Activated CD8-positive, alpha-beta T cell treated with anti-CD3 and anti-CD28 coated beads for 36 hours (primary cell): Measurements from ENCODE around the gene USP15. TPM values are rescaled to one million over a fixed set of nuclear protein-coding genes. Genes with fewer than 3 reads are reported as not detected.

Experiments
- ATAC-seq: fragments of 200-7000 bp; cut with Tn5 transposase; one replicate; pipeline ENCODE4 v1.10.0; 2021; ENCODE audit warnings: mild to moderate bottlenecking, moderate library complexity
- CTCF ChIA-PET: fragments of 350-600 bp; sonication (Branson Sonifier 250); formaldehyde crosslinking; loops from one replicate; lab custom pipeline; 2021; ENCODE audit warnings: antibody characterized with exemption; lab: Charles Lee
- POLR2A ChIA-PET: fragments of 350-600 bp; sonication (Branson Sonifier 250); formaldehyde crosslinking; loops from one replicate; lab custom pipeline; 2021; ENCODE audit warnings: antibody characterized with exemption; lab: Charles Lee
- DNase-seq: peaks from one replicate; pipeline ENCODE4 v3.0.0-alpha.2; 2020
- H3K27ac Mint-ChIP-seq: one replicate; pipeline ENCODE4 v1.8.0; 2021; ENCODE audit warnings: mild to moderate bottlenecking, mixed read lengths
- H3K27me3 Mint-ChIP-seq: one replicate; pipeline ENCODE4 v1.8.0; 2021; ENCODE audit warnings: mixed read lengths
- H3K36me3 Mint-ChIP-seq: one replicate; pipeline ENCODE4 v1.8.0; 2021; ENCODE audit warnings: low read depth, mixed read lengths
- H3K4me1 Mint-ChIP-seq: one replicate; pipeline ENCODE4 v1.8.0; 2021; ENCODE audit warnings: low read depth, mixed read lengths
- H3K4me3 Mint-ChIP-seq: one replicate; pipeline ENCODE4 v1.8.0; 2021; ENCODE audit warnings: mild to moderate bottlenecking, moderate library complexity, mixed read lengths
- H3K9me3 Mint-ChIP-seq: one replicate; pipeline ENCODE4 v1.8.0; 2021; ENCODE audit warnings: mixed read lengths
- CTCF ChIP-seq: fragments of 200-600 bp; IDR thresholded peaks from one replicate; pipeline ENCODE4 v1.8.0; 2022; ENCODE audit warnings: antibody characterized with exemption, mild to moderate bottlenecking
- intact Hi-C: fragments of 100-400 bp; cut with micrococcal nuclease; formaldehyde crosslinking; loops from one replicate; pipeline ENCODE4 v1.10.0; 2022
- total RNA-seq, 2 experiments: library from RNA; stranded (reverse); gene quantifications; one replicate each; pipeline ENCODE4 v1.2.3, GENCODE V29; 2021

USP15 gene
- total RNA-seq, 2 experiments from 2014 or later = 112 to 118 TPM

- CTCF ChIA-PET = no interaction called here
- no peak for TF ChIP-seq CTCF
- no peak for ATAC-seq
- intact Hi-C loops = no loop called here
- Mint-ChIP-seq H3K4me3 (no peak overlapping the region), H3K36me3 (peaks cover 6% of the 10 kb centered on the region), H3K9me3 (no peaks in the 10 kb centered on the region), H3K4me1 (peaks cover 21% of the 10 kb centered on the region), H3K27me3 (no peaks in the 10 kb centered on the region), H3K27ac (no peak overlapping the region)
- POLR2A ChIA-PET = no interaction called here
- DNase-seq = no peak
Measured at GRCh38 chr12:62249419-62249818, 10.8 kb upstream of the USP15 start.

- no peaks in the 10 kb centered on the region for H3K9me3 Mint-ChIP-seq
- DNase-seq (no peak), ATAC-seq (peak; percentile 74)
- H3K27me3 Mint-ChIP-seq = no peaks in the 10 kb centered on the region
- no peak overlapping the region for H3K4me3 Mint-ChIP-seq
- H3K36me3 Mint-ChIP-seq = peaks cover 6% of the 10 kb centered on the region
- H3K4me1 Mint-ChIP-seq = peaks cover 21% of the 10 kb centered on the region
- TF ChIP-seq CTCF = no peak
- intact Hi-C loops = no loop called here
- POLR2A ChIA-PET = interaction anchor here (0.8 to 1.8 kb wide), 2 partner anchors 9 to 54 kb away, joined by 3 to 10 read pairs; partner anchors contain the start of gene USP15
- CTCF ChIA-PET = interaction anchor here (0.8 to 1.7 kb wide), 4 partner anchors 9 to 184 kb away, joined by 3 to 9 read pairs (median 3); partner anchors contain the start of gene USP15
- peak overlapping the region; percentile 86 for H3K27ac Mint-ChIP-seq
Measured at GRCh38 chr12:62250671-62251608, 9.3 kb upstream of the USP15 start.

GRCh38 chr12:62251609-62251958 is 8.6 kb upstream of the USP15 start:
- ChIA-PET POLR2A (interaction anchor here (1.8 kb wide), 1 partner anchor 8 kb away, joined by 10 read pairs; the partner anchor contains the start of gene USP15), CTCF (interaction anchor here (1.1 to 1.7 kb wide), 3 partner anchors 8 to 184 kb away, joined by 3 to 9 read pairs (median 3); partner anchors contain the start of gene USP15)
- DNase-seq = no peak
- ATAC-seq = peak; percentile 22
- Mint-ChIP-seq H3K9me3 (no peaks in the 10 kb centered on the region), H3K4me1 (peaks cover 27% of the 10 kb centered on the region), H3K36me3 (peaks cover 5% of the 10 kb centered on the region), H3K4me3 (no peak overlapping the region), H3K27ac (peak overlapping the region; percentile 86), H3K27me3 (no peaks in the 10 kb centered on the region)
- intact Hi-C loops = no loop called here
- TF ChIP-seq CTCF = no peak

- TF ChIP-seq CTCF = no peak
- Mint-ChIP-seq H3K27ac (no peak overlapping the region), H3K27me3 (no peaks in the 10 kb centered on the region), H3K36me3 (peaks cover 5% of the 10 kb centered on the region), H3K4me3 (no peak overlapping the region), H3K9me3 (no peaks in the 10 kb centered on the region), H3K4me1 (peaks cover 37% of the 10 kb centered on the region)
- CTCF ChIA-PET = no interaction called here
- POLR2A ChIA-PET = no interaction called here
- DNase-seq (no peak), ATAC-seq (no peak)
- intact Hi-C loops = no loop called here
Measured at GRCh38 chr12:62252576-62252975, 7.6 kb upstream of the USP15 start.

- Mint-ChIP-seq H3K4me3 (no peak overlapping the region), H3K9me3 (no peaks in the 10 kb centered on the region)
- ATAC-seq = no peak
Measured at GRCh38 chr12:62254967-62255366, 5.2 kb upstream of the USP15 start.

More at GRCh38 chr12:62254967-62255366, 5.2 kb upstream of the USP15 start:
- no peaks in the 10 kb centered on the region for H3K27me3 Mint-ChIP-seq
- H3K4me1 Mint-ChIP-seq = peaks cover 49% of the 10 kb centered on the region
- DNase-seq = no peak
- no peak for TF ChIP-seq CTCF
- H3K36me3 Mint-ChIP-seq = peaks cover 5% of the 10 kb centered on the region
- H3K27ac Mint-ChIP-seq = no peak overlapping the region
- POLR2A ChIA-PET = no interaction called here
- intact Hi-C loops = no loop called here
- CTCF ChIA-PET = no interaction called here
